A673 (cell line): ENCODE results near the gene GSG1.

Experiments used
- CTCF ChIP-seq: fragments of 300-800, 200-600 bp; sonication (generic); conservative IDR thresholded peaks from 2 replicates; pipeline ENCODE4 v1.5.1; 2017; ENCODE audit warnings: low read depth, mild to moderate bottlenecking, antibody characterized with exemption, low read length, moderate library complexity, mixed read lengths
- EZH2 ChIP-seq: fragments of 200-600 bp; sonication (generic); IDR thresholded peaks from 2 replicates; pipeline ENCODE4 v1.6.1; 2017; ENCODE audit warnings: borderline replicate concordance, low read depth, mild to moderate bottlenecking, mixed read lengths, antibody characterized with exemption, low read length; ENCODE audit not compliant: poor library complexity, severe bottlenecking

GRCh38 chr12:13080266-13080665 is 23.2 kb downstream of the GSG1 start:
- no peak for TF ChIP-seq CTCF
- TF ChIP-seq EZH2, result no peak
